GM15510 (cell line): ENCODE results near the gene COL9A3.

Experiments used
- POLR2A ChIP-seq: IDR thresholded peaks from 3 replicates; pipeline ENCODE4 v1.6.1; 2011; ENCODE audit warnings: borderline replicate concordance; ENCODE audit not compliant: insufficient read length; ENCODE audit errors: extremely low read depth

The COL9A3 gene

GRCh38 chr20:62822239-62822787 is 5.5 kb downstream of the COL9A3 start:
- TF ChIP-seq POLR2A = no peak

- no peak for TF ChIP-seq POLR2A
Measured at GRCh38 chr20:62822788-62823651, 6.2 kb downstream of the COL9A3 start.

GRCh38 chr20:62823688-62824475 is 7.0 kb downstream of the COL9A3 start:
- TF ChIP-seq POLR2A = no peak

GRCh38 chr20:62824476-62825332 is 7.9 kb downstream of the COL9A3 start:
- no peak for TF ChIP-seq POLR2A

- no peak for TF ChIP-seq POLR2A
Measured at GRCh38 chr20:62825333-62825985, 8.6 kb downstream of the COL9A3 start.

GRCh38 chr20:62825986-62826645 is 9.3 kb downstream of the COL9A3 start:
- TF ChIP-seq POLR2A = no peak

- TF ChIP-seq POLR2A = no peak
Measured at GRCh38 chr20:62826646-62827310, 9.9 kb downstream of the COL9A3 start.

- no peak for TF ChIP-seq POLR2A
Measured at GRCh38 chr20:62827311-62828038, 10.6 kb downstream of the COL9A3 start.

- no peak for TF ChIP-seq POLR2A
Measured at GRCh38 chr20:62828051-62828450, 11.2 kb downstream of the COL9A3 start.

- TF ChIP-seq POLR2A = no peak
Measured at GRCh38 chr20:62828511-62829230, 11.8 kb downstream of the COL9A3 start.

- TF ChIP-seq POLR2A = no peak
Measured at GRCh38 chr20:62829231-62830230, 12.7 kb downstream of the COL9A3 start.

- no peak for TF ChIP-seq POLR2A
Measured at GRCh38 chr20:62830251-62830650, 13.4 kb downstream of the COL9A3 start.
